Ovary (tissue), 9 donors: Measurements from ENCODE around the gene TRMT5. TPM values are rescaled to one million over a fixed set of nuclear protein-coding genes. Genes with fewer than 3 reads are reported as not detected.

Source experiments
- DNase-seq, 5 donors: peaks; one replicate each; pipeline ENCODE4 v3.0.0-alpha.2; 2019 to 2020
- H3K27ac ChIP-seq, 2 donors: fragments of 200-600 bp; one replicate each; pipeline versions ENCODE4 v1.5.1 to v1.8.0; 2019 to 2022
- H3K27me3 ChIP-seq: fragments of 200-600 bp; one replicate; pipeline ENCODE4 v1.8.0; 2022
- H3K36me3 ChIP-seq: fragments of 200-600 bp; sonication (generic); one replicate; pipeline ENCODE4 v1.5.1; 2019
- H3K4me1 ChIP-seq: one replicate; pipeline ENCODE4 v1.8.1; 2013; ENCODE audit warnings: mild to moderate bottlenecking, moderate library complexity; ENCODE audit not compliant: insufficient read depth
- H3K4me3 ChIP-seq: fragments of 200-600 bp; sonication (generic); one replicate; pipeline ENCODE4 v1.5.1; 2017
- H3K9me3 ChIP-seq, 2 donors: fragments of 200-600 bp in 1 of 2; sonication (generic) in 1 of 2; one replicate each; pipeline versions ENCODE4 v1.5.1 to v1.8.1; 2013 to 2019; ENCODE audit warnings: mild to moderate bottlenecking in 1 of 2, moderate library complexity in 1 of 2
- CTCF ChIP-seq, 3 donors: fragments of 450-650 bp in 2 of 3; fragments of 200-600 bp in 1 of 3; IDR thresholded peaks; one replicate each; pipeline versions ENCODE4 v1.5.1 to v1.8.0; 2016 to 2022; ENCODE audit warnings: antibody characterized with exemption in 3 of 3, mild to moderate bottlenecking in 1 of 3
- EP300 ChIP-seq: sonication (generic); formaldehyde crosslinking; IDR thresholded peaks from one replicate; pipeline ENCODE4 v1.6.1; 2017; ENCODE audit warnings: antibody characterized with exemption
- POLR2A ChIP-seq: fragments of 450-650 bp; IDR thresholded peaks from one replicate; pipeline ENCODE4 v1.6.1; 2017; ENCODE audit warnings: antibody characterized with exemption, mild to moderate bottlenecking, moderate library complexity
- WGBS, 3 donors: extraction: QIAGEN DNeasy Blood & Tissue Kit in 1 of 3; methylation state at CpG; one replicate each; pipeline versions ENCODE4 v1.1.5 to v1.1.7; 2013 to 2017; 5-methylcytosine and 5-hydroxymethylcytosine counted together
- intact Hi-C, 4 donors: fragments of 100-400 bp; cut with DNase I; formaldehyde crosslinking; loops; one replicate each; pipeline versions ENCODE4 v1.11.0 to v1.15.1; 2022 to 2023
- polyA plus RNA-seq, 2 donors: library from polyadenylated mRNA; stranded (reverse); fragments of 200-250 nt in 1 of 2; fragments of 350-450 nt in 1 of 2; fragmentation: Illumina TruSeq in 1 of 2; extraction: RNeasy Lipid Tissue Mini Kit (QIAGEN cat#74804) in 1 of 2; gene quantifications; one replicate each; pipeline ENCODE4 v1.2.3, GENCODE V29; 2013 to 2014
- total RNA-seq, 7 donors: library from RNA; depleted of rRNA in 2 of 7; stranded (reverse); fragments of >200 nt in 2 of 7; fragmentation: NEBNext Ultra II Directional in 3 of 7; extraction: Animal tissue kit (Norgen Biotek cat#: 25700) in 3 of 7; gene quantifications; one replicate each; pipeline versions ENCODE4 v1.1.0 to v1.2.4, GENCODE V29; 2016 to 2023
- donor health status: DM: no; HTN: no; CAD: no; lungs with moderate emphysema.
- donor health status: DM: no; HTN: no; CAD: no.
- donor health status: Bipolar disorder and iron deficiency.
- donor health status: DM: yes; HTN: yes; CAD: no.
- donor health status: DM: no; HTN: no; CAD: no.
- donor health status: DM: yes; HTN: yes; CAD: no.

Gene TRMT5
- total and polyA plus RNA-seq, 9 donors: 5.7 to 22.8 (median 15.0) TPM

GRCh38 chr14:60965402-60965801 lies 15.5 kb downstream of the TRMT5 start:
- intact Hi-C loops: no loop called here
- Histone ChIP-seq H3K9me3 (no peaks in the 10 kb centered on the region), H3K36me3 (no peaks in the 10 kb centered on the region), H3K27me3 (no peaks in the 10 kb centered on the region), H3K4me3 (no peak overlapping the region), H3K27ac (no peak overlapping the region), H3K4me1 (no peaks in the 10 kb centered on the region)
- no peak for DNase-seq
- TF ChIP-seq POLR2A (no peak), EP300 (no peak), CTCF (IDR thresholded peaks at IDR 0.05) (no peak)

- intact Hi-C loops: no loop called here
- H3K9me3 ChIP-seq: no peaks in the 10 kb centered on the region
- TF ChIP-seq POLR2A (no peak), CTCF (IDR thresholded peaks at IDR 0.05) (no peak), EP300 (no peak)
- no peak overlapping the region for H3K27ac ChIP-seq
- H3K27me3 ChIP-seq: no peaks in the 10 kb centered on the region
- WGBS, 3 donors: 6 to 21% (median 12%) methylated on average over 2 of the region's 2 CpGs
- no peak for DNase-seq
- H3K36me3 ChIP-seq: no peaks in the 10 kb centered on the region
- no peak overlapping the region for H3K4me3 ChIP-seq
- H3K4me1 ChIP-seq: no peaks in the 10 kb centered on the region
Measured at GRCh38 chr14:60964904-60965303, 16.0 kb downstream of the TRMT5 start.

- 61 to 66% (median 66%) methylated on average over 2 of the region's 2 CpGs for WGBS, 3 donors
- Histone ChIP-seq H3K9me3 (no peaks in the 10 kb centered on the region), H3K4me1 (no peaks in the 10 kb centered on the region)
Measured at GRCh38 chr14:60963761-60964160, 17.1 kb downstream of the TRMT5 start.

GRCh38 chr14:60958146-60958545 lies 22.7 kb downstream of the TRMT5 start:
- Histone ChIP-seq H3K27me3 (no peaks in the 10 kb centered on the region), H3K27ac (no peak overlapping the region), H3K36me3 (no peaks in the 10 kb centered on the region), H3K4me1 (no peaks in the 10 kb centered on the region), H3K4me3 (no peak overlapping the region), H3K9me3 (no peaks in the 10 kb centered on the region)
- intact Hi-C loops: no loop called here
- no peak for DNase-seq
- no peak for TF ChIP-seq EP300
- TF ChIP-seq POLR2A: no peak
- no peak for TF ChIP-seq CTCF (IDR thresholded peaks at IDR 0.05)

More at GRCh38 chr14:60963761-60964160, 17.1 kb downstream of the TRMT5 start:
- DNase-seq: no peak
- intact Hi-C loops: no loop called here
- TF ChIP-seq POLR2A (no peak), CTCF (IDR thresholded peaks at IDR 0.05) (no peak)
- H3K36me3 ChIP-seq: no peaks in the 10 kb centered on the region
- no peaks in the 10 kb centered on the region for H3K27me3 ChIP-seq
- no peak overlapping the region for H3K4me3 ChIP-seq
- no peak overlapping the region for H3K27ac ChIP-seq

GRCh38 chr14:60956632-60957031 lies 24.2 kb downstream of the TRMT5 start:
- DNase-seq: no peak
- Histone ChIP-seq H3K4me1 (peaks cover 4% of the 10 kb centered on the region), H3K36me3 (no peaks in the 10 kb centered on the region), H3K9me3 (no peaks in the 10 kb centered on the region), H3K27ac (no peak overlapping the region), H3K4me3 (no peak overlapping the region), H3K27me3 (no peaks in the 10 kb centered on the region)
- TF ChIP-seq CTCF (IDR thresholded peaks at IDR 0.05) (no peak), EP300 (no peak), POLR2A (no peak)
- 94 to 100% (median 95%) methylated on average over 1 of the region's 1 CpG for WGBS, 3 donors
- intact Hi-C loops: no loop called here
